HG02981 (cell line): Measurements from ENCODE around the gene ZNF496.
"Not testable (repeated sequence)": the region's sequence is repeated elsewhere in the genome, so short reads cannot be mapped to it uniquely, and the experiment has no call there.

Source experiments
- ATAC-seq: cut with Tn5 transposase; IDR thresholded peaks from one replicate; pipeline ENCODE4 v1.9.1; 2021; ENCODE audit warnings: mild to moderate bottlenecking, moderate library complexity; ENCODE audit not compliant: unreplicated experiment

The ZNF496 gene

DNA sequence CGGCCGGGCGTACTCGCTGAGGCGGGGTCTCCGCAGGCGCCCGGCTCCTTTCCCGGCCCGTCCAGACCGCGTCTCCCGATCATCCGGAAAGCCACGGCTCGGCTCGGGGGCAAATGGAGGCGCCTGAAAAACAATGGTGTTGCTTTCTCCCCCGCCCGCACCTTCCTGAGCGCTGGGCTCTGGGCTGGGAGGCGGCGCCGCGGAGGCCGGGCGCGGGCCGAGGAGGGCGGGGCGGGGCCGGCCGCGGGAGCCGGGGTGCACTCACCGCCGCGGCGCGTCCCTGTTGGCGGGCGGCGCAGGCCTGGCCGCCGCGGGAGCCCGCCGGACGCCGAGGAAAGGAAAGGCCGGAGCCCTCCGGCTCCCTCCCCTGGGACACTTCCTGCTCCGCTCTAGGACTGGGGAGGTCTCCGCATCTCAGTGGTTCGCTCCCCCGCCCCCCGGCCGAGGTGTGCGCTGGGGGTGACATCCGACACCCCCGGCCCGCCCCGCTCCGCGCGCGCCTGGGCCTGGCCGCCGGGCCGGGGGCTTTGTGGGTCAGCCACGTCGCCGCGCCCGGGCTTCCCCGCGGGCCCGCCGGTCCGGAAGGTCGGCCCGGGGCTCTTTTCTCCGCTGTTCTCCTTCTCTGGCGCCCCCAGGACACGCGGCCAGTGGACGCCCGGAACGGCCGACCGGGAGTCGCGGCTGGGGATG is at the start of gene ZNF496:
Gene ZNF496 (minus strand): TSS at position 343 of the 690 bp plus-strand sequence. CDS start 2,289 bp downstream, outside the sequence.
- peak; percentile 55 for ATAC-seq

GRCh38 chr1:247378334-247379073 is 46.8 kb upstream of the ZNF496 start:
- ATAC-seq, result no peak

DNA sequence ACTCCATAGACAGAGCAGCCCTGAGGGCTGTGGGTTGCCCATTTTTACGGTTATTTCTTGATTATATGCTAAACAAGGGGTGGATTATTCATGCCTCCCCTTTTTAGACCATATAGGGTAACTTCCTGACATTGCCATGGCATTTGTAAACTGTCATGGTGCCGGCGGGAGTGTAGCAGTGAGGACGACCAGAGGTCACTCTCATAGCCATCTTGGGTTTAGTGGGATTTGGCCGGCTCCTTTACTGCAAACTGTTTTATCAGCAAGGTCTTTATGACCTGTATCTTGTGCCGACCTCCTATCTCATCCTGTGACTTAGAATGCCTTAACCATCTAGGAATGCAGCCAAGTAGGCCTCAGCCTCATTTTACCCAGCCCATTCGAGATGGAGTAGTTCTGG is 46.0 kb upstream of the ZNF496 start:
- not testable (repeated sequence) for ATAC-seq

- no peak for ATAC-seq
Measured at GRCh38 chr1:247376659-247377058, 45.0 kb upstream of the ZNF496 start.

GRCh38 chr1:247375747-247376146 is 44.1 kb upstream of the ZNF496 start:
- no peak for ATAC-seq

GRCh38 chr1:247374651-247375334 is 43.1 kb upstream of the ZNF496 start:
- not testable (repeated sequence) for ATAC-seq

DNA sequence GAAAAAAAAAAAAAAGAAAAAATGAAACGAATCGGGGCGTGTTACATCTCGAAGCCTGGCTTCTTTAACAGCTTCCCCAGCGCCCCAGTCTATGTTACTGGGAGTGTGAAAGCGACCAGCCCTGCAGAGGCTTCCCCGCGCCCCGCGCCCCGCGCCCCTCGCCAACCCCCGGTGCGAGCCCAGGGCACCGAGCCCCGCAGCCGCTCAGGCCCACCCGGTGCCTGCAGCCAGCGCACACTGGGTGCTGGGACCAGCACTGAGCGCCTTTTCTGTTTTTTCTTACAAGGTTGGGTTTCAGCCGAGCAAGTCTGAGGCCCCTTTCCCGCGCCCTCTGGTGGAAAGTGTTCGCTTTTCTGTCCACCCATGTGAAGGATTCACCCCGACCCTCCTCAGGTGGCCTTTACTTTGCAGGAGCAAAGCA is 42.1 kb upstream of the ZNF496 start:
- ATAC-seq, result peak; percentile 70

DNA sequence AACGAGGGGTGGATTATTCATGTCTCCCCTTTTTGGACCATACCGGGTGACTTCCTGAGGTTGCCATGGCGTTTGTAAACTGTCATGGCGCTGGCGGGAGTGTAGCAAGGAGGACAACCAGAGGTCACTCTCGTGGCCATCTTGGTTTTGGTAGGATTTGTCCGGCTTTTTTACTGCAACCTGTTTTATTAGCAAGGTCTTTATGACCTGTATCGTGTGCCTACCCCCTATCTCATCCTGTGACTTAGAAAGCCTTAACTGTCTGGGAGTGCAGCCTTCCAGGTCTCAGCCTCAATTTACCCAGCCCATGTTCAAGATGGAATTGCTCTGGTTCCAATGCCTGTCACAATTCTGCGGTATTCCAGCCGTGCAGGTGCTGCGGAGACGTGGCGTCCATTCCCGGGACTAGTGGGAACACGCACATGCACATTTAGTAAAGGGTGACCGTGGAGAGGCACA is 40.2 kb upstream of the ZNF496 start:
- no peak for ATAC-seq

- ATAC-seq, result no peak
Measured at GRCh38 chr1:247370786-247371732, 39.4 kb upstream of the ZNF496 start.

DNA sequence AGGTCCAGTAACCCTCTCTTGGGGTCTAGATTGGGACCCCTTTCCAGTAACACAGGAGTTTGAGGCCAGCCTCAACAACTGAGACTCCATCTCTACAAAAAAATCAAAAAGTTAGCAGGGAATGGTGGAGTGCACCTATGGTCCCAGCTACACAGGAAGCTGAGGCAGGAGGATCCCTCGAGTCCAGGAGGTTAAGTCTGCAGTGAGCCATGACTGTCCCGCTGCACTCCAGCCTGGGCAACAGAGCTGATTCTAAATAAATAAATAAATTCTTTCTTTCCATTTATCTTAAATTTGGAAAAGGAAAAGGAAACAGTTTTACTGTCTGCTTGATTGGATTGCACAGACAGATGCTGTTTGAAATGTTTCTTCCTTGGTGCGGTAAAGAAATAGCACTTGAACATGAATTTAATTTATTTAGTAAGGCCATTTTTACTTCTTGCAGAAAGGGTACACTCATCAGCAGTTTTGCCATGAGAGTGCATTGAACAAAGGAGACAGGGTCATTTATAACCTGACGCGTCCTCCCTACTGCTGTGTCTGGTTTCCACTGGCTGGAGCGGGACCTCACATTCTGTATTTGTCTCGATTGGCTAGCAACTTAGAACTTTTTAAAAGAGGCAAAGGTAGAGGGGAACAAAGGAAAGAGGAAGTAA is 37.0 kb upstream of the ZNF496 start:
- ATAC-seq, result no peak

DNA sequence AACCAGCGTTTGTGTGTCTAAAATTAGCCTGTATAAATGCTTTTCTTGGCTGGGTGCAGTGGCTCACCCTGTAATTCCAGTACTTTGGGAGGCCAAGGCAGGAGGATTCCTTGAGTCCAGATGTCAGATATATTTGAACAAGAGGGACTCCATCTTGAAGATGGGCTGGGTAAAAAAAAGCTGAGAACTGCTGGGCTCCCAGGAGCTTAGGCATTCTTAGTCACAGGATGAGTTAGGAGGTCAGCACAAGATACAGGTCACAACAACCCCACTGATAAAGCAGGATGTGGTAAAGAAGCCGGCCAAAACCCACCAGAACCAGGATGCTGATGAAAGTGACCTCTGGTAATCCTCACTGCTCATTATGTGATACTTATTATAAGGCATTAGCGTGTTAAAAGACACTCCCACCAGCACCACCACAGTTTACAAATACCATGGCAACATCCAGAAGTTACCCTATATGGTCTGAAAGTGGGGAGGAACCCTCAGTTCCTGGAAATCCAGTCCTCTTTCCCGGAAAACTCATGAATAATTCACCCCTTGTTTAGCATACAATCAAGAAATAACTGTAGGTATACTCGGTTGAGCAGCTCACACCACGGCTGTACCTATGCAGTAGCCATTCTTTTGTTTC is 36.2 kb upstream of the ZNF496 start:
- no peak for ATAC-seq

- no peak for ATAC-seq
Measured at GRCh38 chr1:247366926-247367645, 35.4 kb upstream of the ZNF496 start.

- ATAC-seq, result not testable (repeated sequence)
Measured at GRCh38 chr1:247366345-247366744, 34.7 kb upstream of the ZNF496 start.

DNA sequence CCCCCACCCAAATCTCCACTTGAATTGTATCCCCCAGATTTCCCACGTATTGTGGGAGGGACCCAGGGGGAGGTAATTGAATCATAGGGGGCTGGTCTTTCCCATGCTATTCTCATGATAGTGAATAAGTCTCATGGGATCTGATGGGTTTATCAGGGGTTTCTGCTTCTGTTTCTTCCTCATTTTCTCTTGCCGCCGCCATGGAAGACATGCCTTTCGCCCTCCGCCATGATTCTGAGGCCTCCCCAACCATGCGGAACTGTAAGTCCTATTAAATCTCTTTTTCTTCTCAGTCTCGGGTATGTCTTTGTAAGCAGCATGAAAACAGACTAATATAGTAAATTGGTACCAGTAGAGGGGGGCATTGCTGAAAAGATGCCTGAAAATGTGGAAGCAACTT is 33.4 kb upstream of the ZNF496 start:
- ATAC-seq, result no peak

DNA sequence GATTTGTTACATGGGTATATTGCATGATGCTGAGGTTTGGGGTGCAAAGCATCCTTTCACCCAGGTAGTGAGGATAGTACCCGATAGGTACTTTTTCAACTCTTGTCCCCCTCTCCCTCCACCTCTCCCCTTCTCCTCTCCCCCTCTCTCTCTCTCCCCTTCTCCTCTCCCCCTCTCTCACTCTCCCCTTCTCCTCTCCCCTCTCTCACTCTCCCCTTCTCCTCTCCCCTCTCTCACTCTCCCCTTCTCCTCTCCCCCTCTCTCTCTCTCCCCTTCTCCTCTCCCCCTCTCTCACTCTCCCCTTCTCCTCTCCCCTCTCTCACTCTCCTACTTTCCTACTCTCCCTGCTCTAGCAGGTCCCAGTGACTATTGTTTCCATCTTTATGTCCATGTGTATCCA is 31.3 kb upstream of the ZNF496 start:
- not testable (repeated sequence) for ATAC-seq

- ATAC-seq, result no peak
Measured at GRCh38 chr1:247362153-247362552, 30.5 kb upstream of the ZNF496 start.

DNA sequence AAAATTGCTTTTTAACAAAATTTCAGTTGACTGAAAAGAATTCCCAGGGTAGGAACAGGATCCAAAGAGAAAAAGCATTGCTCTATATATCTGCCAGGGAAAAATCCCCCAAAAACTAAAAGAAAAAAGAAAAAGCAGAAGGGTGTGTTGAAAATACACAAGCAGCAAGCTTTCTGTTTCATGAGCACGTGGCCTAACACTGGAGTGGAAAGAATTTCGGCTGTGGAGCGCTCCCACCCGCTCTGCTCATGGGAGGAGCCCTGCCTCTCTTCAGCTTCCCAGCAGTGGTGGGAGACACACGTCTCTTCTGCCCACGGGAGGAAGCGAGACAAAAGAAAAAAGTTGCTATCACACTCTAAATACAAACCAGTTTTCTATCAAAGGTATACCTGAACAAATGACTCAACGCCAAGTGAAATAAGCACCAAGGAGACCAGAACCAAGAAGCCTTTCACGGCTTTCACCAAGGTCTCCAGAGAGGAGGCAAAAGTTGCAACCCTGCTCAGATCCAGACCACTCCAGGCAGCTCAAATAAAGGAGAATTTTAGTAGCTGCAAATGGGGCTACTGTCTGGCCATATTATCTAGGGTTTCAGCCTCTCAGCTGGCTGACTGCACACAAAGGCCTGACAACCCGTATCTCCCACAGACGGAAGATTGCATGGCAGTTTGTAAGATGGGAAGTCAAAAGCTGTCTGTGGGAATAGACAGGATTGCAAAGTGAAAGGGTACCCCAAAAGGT is 29.5 kb upstream of the ZNF496 start:
- ATAC-seq, result no peak
